GM18508 (cell line): ENCODE measurements around the gene ST7.

Experiments
- ATAC-seq: cut with Tn5 transposase; IDR thresholded peaks from one replicate; pipeline ENCODE4 v1.9.1; 2021; ENCODE audit warnings: moderate number of reproducible peaks; ENCODE audit not compliant: insufficient read depth, unreplicated experiment

The ST7 gene

DNA sequence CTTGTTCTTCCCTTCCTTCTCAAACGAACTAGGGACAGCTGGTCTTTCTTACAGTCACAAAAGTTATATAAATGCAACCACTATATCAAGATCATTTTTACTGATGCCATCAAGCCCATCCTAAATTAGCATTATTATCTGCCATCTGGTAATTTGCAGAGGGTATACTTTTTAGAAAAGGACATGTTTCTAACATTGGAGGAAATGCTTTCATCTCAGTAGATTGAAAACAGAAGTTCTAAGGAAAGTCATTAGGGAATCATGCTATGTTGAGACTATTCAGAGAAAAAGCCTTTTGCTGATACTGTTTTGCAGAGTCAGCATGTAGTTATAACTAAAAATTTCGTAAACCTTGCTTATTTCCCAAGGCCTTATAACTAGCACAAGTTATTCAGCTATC lies 222.9 kb downstream of the ST7 start:
- no peak for ATAC-seq

GRCh38 chr7:117178600-117178999 lies 225.3 kb downstream of the ST7 start:
- no peak for ATAC-seq

- no peak for ATAC-seq
These were observed 226.4 kb downstream of the ST7 start for GRCh38 chr7:117179701-117180100.

DNA sequence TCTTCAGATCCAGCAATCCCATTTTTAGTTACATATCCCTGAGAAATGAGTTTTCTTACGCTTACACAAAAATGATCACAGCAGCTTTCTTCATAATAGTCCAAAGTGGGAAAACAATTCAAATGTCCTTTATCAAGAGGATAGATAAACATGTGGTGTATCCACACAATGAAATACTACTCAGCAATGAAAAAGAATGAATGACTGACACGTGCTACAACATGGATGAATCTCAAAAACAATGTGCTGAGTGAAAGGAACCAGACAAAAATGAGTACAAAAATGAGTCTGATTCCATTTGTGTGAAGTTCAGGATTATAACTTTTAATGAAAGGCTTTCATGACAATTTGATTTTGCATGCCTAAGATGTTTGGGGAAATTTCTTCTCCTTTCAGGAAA lies 230.4 kb downstream of the ST7 start:
- no peak for ATAC-seq

DNA sequence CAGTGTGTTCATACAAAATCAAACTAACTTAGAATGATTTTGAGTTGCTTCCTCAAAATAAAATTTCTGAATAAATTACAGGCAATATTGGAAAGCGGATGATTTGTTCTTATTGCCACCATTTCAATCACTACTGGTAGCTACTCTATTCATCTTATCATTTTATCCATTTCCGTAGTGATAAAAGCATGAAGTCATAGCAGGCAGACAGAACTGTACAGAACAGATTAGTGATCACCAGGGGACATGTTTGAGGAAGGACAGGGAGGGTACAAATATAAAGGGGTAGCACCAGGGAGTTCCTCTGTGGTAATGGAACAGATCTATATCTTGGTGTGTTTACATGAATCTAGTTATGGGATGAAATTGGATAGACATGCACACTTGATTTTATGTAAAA lies 231.1 kb downstream of the ST7 start:
- ATAC-seq: no peak

DNA sequence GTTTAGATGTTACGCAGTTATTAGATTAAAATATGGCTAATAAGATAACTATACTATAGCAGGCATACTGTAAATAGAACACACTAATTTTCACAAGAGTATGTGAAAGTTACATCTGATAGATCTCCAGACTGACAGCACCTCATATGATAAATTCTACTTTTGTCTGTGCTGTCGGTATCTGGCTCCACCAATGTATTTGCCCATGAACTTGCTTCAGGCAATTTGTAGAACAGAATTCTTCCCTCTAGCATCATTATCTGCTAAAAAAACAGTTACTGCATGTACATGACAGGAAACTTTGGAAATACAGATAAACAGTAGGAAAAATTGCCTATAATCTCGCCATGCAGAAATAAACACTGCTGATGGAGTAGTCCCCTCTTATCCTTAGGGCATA lies 231.8 kb downstream of the ST7 start:
- no peak for ATAC-seq

DNA sequence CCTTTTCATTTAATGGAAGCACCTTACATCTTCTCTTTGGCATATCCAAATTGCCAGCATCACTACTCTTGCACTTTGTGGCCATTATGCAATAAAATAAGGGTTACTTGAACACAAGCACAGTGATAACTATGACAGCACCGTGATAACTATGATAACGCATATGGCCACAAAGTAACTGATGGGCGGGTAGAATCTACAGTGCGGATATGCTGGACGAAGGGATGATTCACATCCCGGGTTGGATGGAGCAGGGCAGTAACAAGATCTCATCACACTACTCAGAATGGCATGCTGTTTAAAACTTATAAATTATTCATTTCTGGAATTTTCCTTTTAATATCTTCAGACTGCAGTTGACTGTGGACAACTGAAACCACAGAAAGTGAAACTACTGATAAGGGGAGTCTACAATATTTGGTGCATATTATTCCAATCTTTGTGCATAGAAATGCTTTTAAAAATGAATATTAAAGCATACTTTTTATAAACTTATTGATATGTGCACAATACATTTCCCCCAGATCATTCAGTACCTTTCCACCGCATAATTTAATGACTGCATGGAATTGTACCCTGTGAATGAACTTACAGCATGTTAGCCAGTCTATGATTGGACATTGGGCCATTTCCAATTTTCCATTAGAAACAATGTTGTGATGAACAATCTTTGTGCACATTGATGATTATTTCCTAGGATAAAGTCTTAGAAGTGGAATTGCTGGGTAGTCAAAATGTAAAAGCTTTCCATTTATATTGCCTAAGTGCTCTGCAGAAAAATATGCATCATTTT lies 233.1 kb downstream of the ST7 start:
- ATAC-seq: no peak

DNA sequence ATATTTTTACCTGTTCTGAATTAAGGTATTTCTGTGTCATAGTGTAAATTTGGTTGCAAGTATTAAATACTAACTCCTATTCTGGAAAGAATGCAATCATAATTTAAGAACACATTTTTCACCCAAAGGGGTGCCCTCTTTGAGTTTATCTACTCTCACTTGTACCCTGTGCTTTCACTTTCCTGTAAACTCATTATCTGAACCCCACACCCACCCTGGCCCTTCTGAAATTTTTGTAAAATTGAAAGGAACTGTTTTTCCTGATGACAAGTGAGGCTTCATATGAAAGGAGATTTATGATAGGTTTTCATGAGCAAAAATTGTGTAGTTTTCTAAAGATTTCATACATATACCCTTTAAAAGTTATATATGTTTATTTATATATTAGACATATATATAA lies 235.1 kb downstream of the ST7 start:
- no peak for ATAC-seq

GRCh38 chr7:117188949-117189592 lies 235.8 kb downstream of the ST7 start:
- ATAC-seq: no peak

- ATAC-seq: no peak
These were observed 236.8 kb downstream of the ST7 start for GRCh38 chr7:117190104-117190503.

DNA sequence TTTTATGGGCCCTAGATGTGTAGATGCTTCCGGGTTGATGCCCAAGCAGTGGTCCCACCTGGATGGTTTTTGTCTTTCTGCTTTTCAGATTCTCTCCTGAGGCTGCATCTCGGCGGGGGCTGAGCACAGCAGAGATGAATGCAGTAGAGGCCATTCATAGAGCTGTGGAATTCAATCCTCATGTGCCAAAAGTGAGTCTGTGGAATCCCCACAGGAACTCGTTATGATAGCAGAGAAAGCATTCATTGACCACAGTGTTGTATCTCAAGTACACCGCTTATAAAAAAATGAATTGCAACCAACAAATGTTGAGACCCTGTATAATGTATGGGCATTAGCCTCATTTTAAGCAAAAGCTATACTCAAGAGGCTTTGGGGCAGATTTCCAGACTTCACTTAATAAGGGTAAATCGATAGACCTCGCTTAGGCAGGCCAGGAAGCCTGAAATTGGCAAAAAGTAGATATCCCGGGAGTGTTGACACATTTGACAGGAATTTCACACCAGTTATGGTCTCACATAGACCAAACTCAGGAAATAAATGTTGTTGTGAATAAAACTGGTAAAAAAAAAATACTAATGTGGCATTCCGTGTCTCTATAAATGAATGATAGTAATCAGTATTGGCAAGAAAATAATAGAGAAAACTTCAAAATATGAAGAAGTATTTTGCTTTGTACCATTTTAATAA lies 237.6 kb downstream of the ST7 start:
- no peak for ATAC-seq

- no peak for ATAC-seq
These were observed 238.8 kb downstream of the ST7 start for GRCh38 chr7:117192108-117192507.

GRCh38 chr7:117193564-117193963 lies 240.3 kb downstream of the ST7 start:
- ATAC-seq: no peak

GRCh38 chr7:117194445-117194844 lies 241.1 kb downstream of the ST7 start:
- no peak for ATAC-seq

GRCh38 chr7:117195361-117196029 lies 242.2 kb downstream of the ST7 start:
- no peak for ATAC-seq

DNA sequence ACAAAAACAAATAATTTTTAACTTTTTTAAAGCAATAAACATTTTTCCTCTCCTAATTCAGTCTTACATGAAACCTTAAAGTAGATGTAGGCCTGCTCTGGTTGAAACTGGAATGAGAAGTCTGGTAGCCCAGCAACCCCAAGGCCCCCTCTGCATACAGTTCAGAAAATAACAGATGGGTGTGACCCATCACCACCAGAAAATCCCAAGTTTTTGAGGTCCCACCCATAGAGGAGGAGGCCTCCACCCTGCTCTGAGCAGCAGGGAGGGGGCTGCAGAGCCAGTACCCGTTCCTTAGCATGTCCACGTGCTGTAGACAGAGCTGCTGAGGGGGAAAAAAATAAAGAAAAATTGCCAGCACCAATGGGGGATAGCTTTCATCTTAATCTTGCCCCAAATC lies 246.8 kb downstream of the ST7 start:
- no peak for ATAC-seq

DNA sequence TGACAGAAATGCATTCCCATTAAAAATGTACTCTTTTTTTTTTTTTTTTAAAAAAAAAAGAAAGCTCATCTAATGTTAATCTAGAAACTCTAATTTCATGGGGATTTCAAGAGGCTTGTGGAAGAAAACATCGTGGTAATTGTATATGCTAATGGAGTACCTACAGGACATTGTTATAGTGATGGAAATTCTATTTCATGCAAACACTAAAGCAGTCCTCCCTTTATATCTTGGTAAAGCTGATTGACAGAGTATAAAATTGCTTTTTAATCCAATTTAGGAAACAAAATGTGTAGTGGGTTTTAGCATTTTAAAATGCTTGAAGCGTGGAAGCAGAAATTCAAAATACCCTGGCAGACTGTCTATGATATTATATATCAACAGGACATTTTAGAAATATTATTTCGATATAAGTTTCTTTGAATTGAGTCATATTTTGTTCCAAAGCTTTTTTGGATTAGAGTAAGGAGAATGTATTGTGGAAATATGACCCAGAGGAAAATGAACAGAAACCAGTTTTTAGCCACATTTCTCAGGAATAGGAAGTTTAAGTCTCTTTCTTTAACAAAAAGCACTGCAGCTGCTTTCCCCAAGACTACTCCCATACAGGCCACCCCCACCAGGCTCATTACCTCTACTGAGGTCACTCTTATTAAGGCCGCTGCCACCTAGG lies 247.6 kb downstream of the ST7 start:
- ATAC-seq: no peak

DNA sequence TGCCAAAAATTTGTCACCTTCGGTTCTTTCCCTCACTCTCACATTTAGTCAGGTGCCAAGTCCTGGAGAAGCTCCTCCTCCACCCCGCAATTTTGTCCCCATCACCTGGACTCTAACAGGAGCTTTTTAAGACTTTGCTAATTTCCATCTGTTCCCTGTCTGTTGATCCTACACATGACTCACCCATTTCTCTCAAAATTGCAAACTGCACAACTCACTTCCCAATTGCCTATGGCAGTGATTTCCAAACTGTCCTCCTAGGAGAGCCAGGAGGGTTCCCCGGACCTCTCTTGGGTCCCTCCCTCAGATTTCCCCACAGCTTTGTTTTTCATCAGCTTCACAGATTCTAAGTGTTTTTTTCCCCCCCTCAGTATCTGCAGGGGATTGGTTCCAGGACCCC lies 249.2 kb downstream of the ST7 start:
- ATAC-seq: no peak

DNA sequence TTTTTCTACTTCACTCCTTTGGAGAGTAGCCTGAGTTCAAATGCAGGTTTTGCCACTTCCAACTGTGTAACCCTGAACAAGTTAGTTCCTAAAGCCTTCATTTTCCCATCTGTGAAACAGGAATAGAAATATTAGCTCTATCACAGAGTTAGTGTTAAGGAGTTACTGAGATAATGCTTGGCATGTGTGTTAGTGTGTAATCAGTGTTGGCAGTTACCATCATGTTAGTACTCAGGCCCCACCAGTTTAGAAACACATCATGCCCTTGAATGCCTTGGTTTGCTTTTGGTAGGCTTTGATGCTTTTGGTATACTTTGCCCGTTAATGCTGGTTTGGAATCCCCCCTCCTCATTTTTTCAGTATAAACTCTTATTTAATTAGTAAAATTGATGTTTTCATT lies 249.9 kb downstream of the ST7 start:
- no peak for ATAC-seq

DNA sequence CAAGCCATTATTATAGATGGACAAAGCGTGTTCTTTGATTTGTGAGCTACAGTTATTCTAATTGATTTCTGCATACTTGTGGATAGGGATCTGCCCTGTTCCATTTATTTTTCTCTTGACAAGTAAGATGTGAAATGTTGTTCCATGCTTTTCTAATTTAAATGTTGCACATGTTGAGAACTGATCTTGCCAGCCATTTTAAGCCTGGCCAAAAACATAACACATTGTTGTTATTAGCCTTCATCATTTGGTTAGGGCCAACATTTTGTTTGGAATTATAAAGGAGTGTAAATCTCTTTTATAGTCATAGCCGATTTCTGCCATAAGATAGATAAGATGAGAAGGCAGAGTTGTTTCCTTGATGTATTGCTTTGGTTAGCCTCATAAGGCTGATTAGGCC lies 252.6 kb downstream of the ST7 start:
- no peak for ATAC-seq
